ENCODE results near the gene PCK1.

DNA sequence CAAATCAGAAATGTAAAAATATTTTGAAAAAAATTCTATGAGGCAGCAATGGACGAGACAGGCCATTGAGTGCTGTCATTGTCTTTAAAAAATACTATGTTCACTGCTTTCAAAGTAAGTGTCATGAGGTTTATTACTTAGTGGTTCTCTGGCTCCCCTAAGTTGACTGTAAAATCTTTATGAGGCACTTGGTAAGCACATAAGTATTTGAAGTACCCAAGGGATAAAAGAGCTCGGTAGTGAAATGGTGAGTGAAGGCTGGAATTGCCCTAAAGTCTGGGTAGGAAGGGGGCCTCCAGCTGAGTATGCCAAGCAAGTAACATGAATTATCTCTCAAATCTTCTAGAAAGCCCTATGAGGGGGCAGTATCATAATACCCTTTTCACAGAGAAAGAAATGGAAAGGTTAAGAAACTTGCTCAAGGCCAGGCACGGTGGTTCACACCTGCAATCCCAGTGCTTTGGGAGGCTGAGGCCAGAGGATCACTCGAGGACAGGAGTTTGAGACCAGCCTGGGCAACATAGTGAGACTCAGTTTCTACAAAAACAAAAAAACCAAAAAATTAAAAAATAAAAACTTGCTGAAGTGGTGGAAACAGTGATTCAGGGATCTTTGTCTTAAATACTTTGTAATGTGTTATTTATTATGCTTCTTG is 30.5 kb upstream of the PCK1 start:
- TF ChIP-seq CTCF (IDR thresholded peaks at IDR 0.05) (no peak), NFYB (CRISPR knock-in tag; conservative IDR thresholded peaks at IDR 0.05; ENCODE audit: low read depth) (no peak)

All from WTC11 (cell line).